ENCODE results near the gene DDX23.

Gene DDX23

DNA sequence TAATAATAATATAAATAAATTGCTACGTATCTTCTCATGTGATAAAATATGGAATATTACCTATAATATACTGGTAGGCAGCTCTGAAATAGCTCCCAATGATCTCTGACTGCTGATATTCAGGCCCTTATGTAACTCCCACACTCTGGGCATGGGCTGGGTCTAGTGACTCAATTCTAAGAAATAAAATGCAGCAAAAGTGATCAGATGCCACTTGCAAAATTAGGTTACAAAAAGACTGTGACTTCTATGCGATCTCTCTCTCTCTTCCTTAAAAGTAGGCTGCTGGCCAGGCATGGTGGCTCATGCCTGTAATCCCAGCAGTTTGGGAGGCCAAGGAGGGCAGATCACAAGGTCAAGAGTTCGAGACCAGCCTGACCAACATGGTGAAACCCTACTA is 44.0 kb downstream of the DDX23 start:
- Histone ChIP-seq H4K12ac (ENCODE audit: low read depth, low read length) (no peak overlapping the region), H4K8ac (ENCODE audit: low read depth, low read length) (no peak overlapping the region), H3K27ac (ENCODE audit: low read depth, low read length) (no peak overlapping the region), H3K79me2 (ENCODE audit: control insufficient read depth, insufficient read depth, low read length, poor library complexity) (no peaks in the 10 kb centered on the region), H3K4ac (ENCODE audit: low read depth, low read length) (no peak overlapping the region), H3K36me3 (ENCODE audit: control insufficient read depth in 1 of 2, insufficient read depth in 2 of 2, low read length in 2 of 2) (no peaks in the 10 kb centered on the region), H3K4me2 (ENCODE audit: low read length) (no peak overlapping the region), H3K14ac (ENCODE audit: low read length) (no peak overlapping the region), H2BK120ac (ENCODE audit: insufficient read depth, low read length, poor library complexity) (no peak overlapping the region), H3K4me1 (ENCODE audit: control insufficient read depth in 1 of 2, insufficient read depth in 2 of 2, low read length in 2 of 2) (peaks cover 3 to 4% of the 10 kb centered on the region in 2 experiments), H2BK12ac (ENCODE audit: low read length) (no peak overlapping the region), H3K27me3 (ENCODE audit: insufficient read depth, low read length) (no peaks in the 10 kb centered on the region), H3K18ac (ENCODE audit: low read length) (no peak overlapping the region), H2AFZ (ENCODE audit: insufficient read depth, low read length, poor library complexity) (no peak overlapping the region), H2BK5ac (ENCODE audit: low read depth, low read length, poor library complexity) (no peak overlapping the region), H2AK5ac (ENCODE audit: low read length) (no peak overlapping the region), H3K23ac (ENCODE audit: low read length) (no peak overlapping the region), H3K9ac (ENCODE audit: low read length) (no peak overlapping the region), H3K9me3 (ENCODE audit: insufficient read depth, low read depth, low read length) (no peaks in the 10 kb centered on the region), H4K91ac (ENCODE audit: low read depth, low read length) (no peak overlapping the region), H3K4me3 (ENCODE audit: low read depth, low read length) (no peak overlapping the region), H3K79me1 (ENCODE audit: low read length) (no peaks in the 10 kb centered on the region)
- no CpG with 5 or more reads among the region's 3 CpGs for WGBS (ENCODE audit: extremely low coverage, insufficient coverage, insufficient read length)
- DNase-seq, result no peak

DNA sequence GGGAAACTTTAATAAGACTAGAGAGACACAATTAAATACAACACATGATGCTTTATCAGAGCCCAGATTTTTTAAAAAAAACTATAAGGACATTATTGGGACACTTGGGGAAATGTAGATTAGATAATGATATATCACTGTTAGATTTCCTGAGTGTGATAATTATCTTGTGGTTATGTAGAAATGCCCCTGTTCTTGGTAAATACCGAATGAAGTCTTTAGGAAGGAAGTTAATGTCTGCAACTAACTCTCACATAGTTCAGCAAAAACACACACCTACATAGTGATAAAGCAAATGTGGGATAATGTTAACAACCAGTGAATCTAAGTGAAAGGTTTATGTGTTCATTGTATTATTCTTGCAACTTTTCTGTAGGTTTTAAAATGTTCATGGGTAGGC is 48.3 kb downstream of the DDX23 start:
- no peak overlapping the region for H3K27ac ChIP-seq (ENCODE audit: low read depth, low read length)
- no peak overlapping the region for H2BK5ac ChIP-seq (ENCODE audit: low read depth, low read length, poor library complexity)
- no peak overlapping the region for H4K12ac ChIP-seq (ENCODE audit: low read depth, low read length)
- H3K14ac ChIP-seq (ENCODE audit: low read length), result no peak overlapping the region
- H4K8ac ChIP-seq (ENCODE audit: low read depth, low read length), result no peak overlapping the region
- no peak overlapping the region for H2AK5ac ChIP-seq (ENCODE audit: low read length)
- H3K18ac ChIP-seq (ENCODE audit: low read length), result no peak overlapping the region
- DNase-seq, result no peak
- H3K79me2 ChIP-seq (ENCODE audit: control insufficient read depth, insufficient read depth, low read length, poor library complexity), result no peaks in the 10 kb centered on the region
- H2AFZ ChIP-seq (ENCODE audit: insufficient read depth, low read length, poor library complexity), result no peak overlapping the region
- no peaks in the 10 kb centered on the region for H3K36me3 ChIP-seq (ENCODE audit: control insufficient read depth in 1 of 2, insufficient read depth in 2 of 2, low read length in 2 of 2)
- no peak overlapping the region for H3K23ac ChIP-seq (ENCODE audit: low read length)
- H3K4me1 ChIP-seq (ENCODE audit: control insufficient read depth in 1 of 2, insufficient read depth in 2 of 2, low read length in 2 of 2), result no peaks in the 10 kb centered on the region
- H3K9ac ChIP-seq (ENCODE audit: low read length), result no peak overlapping the region
- H2BK120ac ChIP-seq (ENCODE audit: insufficient read depth, low read length, poor library complexity), result no peak overlapping the region
- H3K79me1 ChIP-seq (ENCODE audit: low read length), result no peaks in the 10 kb centered on the region
- H2BK12ac ChIP-seq (ENCODE audit: low read length), result no peak overlapping the region
- H3K4me2 ChIP-seq (ENCODE audit: low read length), result no peak overlapping the region
- no peak overlapping the region for H3K4me3 ChIP-seq (ENCODE audit: low read depth, low read length)
- no CpG with 5 or more reads among the region's 1 CpG for WGBS (ENCODE audit: extremely low coverage, insufficient coverage, insufficient read length)
- no peaks in the 10 kb centered on the region for H3K27me3 ChIP-seq (ENCODE audit: insufficient read depth, low read length)
- no peak overlapping the region for H4K91ac ChIP-seq (ENCODE audit: low read depth, low read length)
- H3K9me3 ChIP-seq (ENCODE audit: insufficient read depth, low read depth, low read length), result no peaks in the 10 kb centered on the region
- no peak overlapping the region for H3K4ac ChIP-seq (ENCODE audit: low read depth, low read length)

DNA sequence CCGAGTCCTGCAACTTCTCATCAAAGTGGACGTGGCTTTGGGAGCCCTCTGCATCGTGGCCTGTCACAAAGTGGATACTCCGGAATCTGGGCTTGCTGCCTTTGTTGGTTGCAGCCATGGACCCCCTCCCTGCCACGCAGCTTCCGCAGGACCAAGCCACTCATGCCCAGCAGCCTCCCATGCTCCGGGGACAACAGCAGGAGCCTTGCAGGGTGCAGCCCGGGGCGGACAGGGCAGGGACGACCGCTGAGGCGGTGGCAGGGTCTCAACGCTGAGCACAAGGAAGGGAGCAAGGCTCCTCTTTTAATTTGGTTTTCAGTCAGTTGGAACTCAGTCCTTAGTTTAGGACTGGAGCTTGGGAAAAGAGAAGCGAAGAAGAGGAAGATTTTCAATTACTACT is 51.0 kb downstream of the DDX23 start:
- Histone ChIP-seq H2AK5ac (ENCODE audit: low read length) (no peak overlapping the region), H3K23ac (ENCODE audit: low read length) (no peak overlapping the region), H4K91ac (ENCODE audit: low read depth, low read length) (no peak overlapping the region), H4K8ac (ENCODE audit: low read depth, low read length) (peak overlapping the region; percentile 25), H3K4me1 (ENCODE audit: control insufficient read depth in 1 of 2, insufficient read depth in 2 of 2, low read length in 2 of 2) (no peaks in the 10 kb centered on the region), H2AFZ (ENCODE audit: insufficient read depth, low read length, poor library complexity) (no peak overlapping the region), H2BK120ac (ENCODE audit: insufficient read depth, low read length, poor library complexity) (no peak overlapping the region), H2BK12ac (ENCODE audit: low read length) (no peak overlapping the region), H3K4me3 (ENCODE audit: low read depth, low read length) (no peak overlapping the region), H3K4ac (ENCODE audit: low read depth, low read length) (no peak overlapping the region), H3K36me3 (ENCODE audit: control insufficient read depth in 1 of 2, insufficient read depth in 2 of 2, low read length in 2 of 2) (no peaks in the 10 kb centered on the region), H3K9me3 (ENCODE audit: insufficient read depth, low read depth, low read length) (no peaks in the 10 kb centered on the region), H2BK5ac (ENCODE audit: low read depth, low read length, poor library complexity) (no peak overlapping the region), H4K12ac (ENCODE audit: low read depth, low read length) (no peak overlapping the region), H3K79me2 (ENCODE audit: control insufficient read depth, insufficient read depth, low read length, poor library complexity) (no peaks in the 10 kb centered on the region), H3K27me3 (ENCODE audit: insufficient read depth, low read length) (no peaks in the 10 kb centered on the region), H3K14ac (ENCODE audit: low read length) (no peak overlapping the region), H3K27ac (ENCODE audit: low read depth, low read length) (no peak overlapping the region), H3K18ac (ENCODE audit: low read length) (no peak overlapping the region), H3K79me1 (ENCODE audit: low read length) (no peaks in the 10 kb centered on the region), H3K4me2 (ENCODE audit: low read length) (no peak overlapping the region), H3K9ac (ENCODE audit: low read length) (no peak overlapping the region)
- no peak for DNase-seq
- WGBS (ENCODE audit: extremely low coverage, insufficient coverage, insufficient read length), result no CpG with 5 or more reads among the region's 14 CpGs

DNA sequence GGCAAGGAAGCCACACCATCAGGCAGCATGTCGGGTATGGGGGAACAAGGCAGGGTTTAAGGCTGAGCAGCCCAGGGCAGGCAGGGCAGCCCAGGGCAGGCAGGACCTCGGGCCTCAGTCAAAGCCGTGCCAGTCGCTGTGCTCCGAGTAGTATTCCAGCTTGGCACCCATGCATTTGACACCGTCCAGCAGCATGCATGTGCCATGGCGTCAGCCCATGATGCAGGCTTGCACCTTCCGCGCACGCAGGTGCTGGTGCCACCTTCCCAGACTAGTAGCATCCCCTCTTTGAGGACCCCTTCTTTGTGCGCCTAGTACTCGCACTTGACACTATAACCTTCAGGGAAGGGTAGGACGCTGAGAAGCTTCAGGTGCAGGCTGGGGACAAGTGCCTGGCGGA is 51.5 kb downstream of the DDX23 start:
- no peak overlapping the region for H2BK120ac ChIP-seq (ENCODE audit: insufficient read depth, low read length, poor library complexity)
- WGBS (ENCODE audit: extremely low coverage, insufficient coverage, insufficient read length), result no CpG with 5 or more reads among the region's 14 CpGs
- peaks cover 2% of the 10 kb centered on the region for H3K79me1 ChIP-seq (ENCODE audit: low read length)

More for the DNA sequence above, 51.5 kb downstream of the DDX23 start:
- Histone ChIP-seq H3K9me3 (ENCODE audit: insufficient read depth, low read depth, low read length) (no peaks in the 10 kb centered on the region), H3K36me3 (ENCODE audit: control insufficient read depth in 1 of 2, insufficient read depth in 2 of 2, low read length in 2 of 2) (no peaks in the 10 kb centered on the region), H3K14ac (ENCODE audit: low read length) (no peak overlapping the region), H3K18ac (ENCODE audit: low read length) (no peak overlapping the region), H4K91ac (ENCODE audit: low read depth, low read length) (no peak overlapping the region), H3K4me1 (ENCODE audit: control insufficient read depth in 1 of 2, insufficient read depth in 2 of 2, low read length in 2 of 2) (peaks cover 2 to 3% of the 10 kb centered on the region in 2 experiments), H3K27me3 (ENCODE audit: insufficient read depth, low read length) (no peaks in the 10 kb centered on the region), H2AFZ (ENCODE audit: insufficient read depth, low read length, poor library complexity) (no peak overlapping the region), H3K4me2 (ENCODE audit: low read length) (no peak overlapping the region), H3K4me3 (ENCODE audit: low read depth, low read length) (no peak overlapping the region), H3K9ac (ENCODE audit: low read length) (no peak overlapping the region), H3K23ac (ENCODE audit: low read length) (no peak overlapping the region), H3K27ac (ENCODE audit: low read depth, low read length) (no peak overlapping the region), H2BK12ac (ENCODE audit: low read length) (no peak overlapping the region), H4K12ac (ENCODE audit: low read depth, low read length) (no peak overlapping the region), H4K8ac (ENCODE audit: low read depth, low read length) (no peak overlapping the region), H2BK5ac (ENCODE audit: low read depth, low read length, poor library complexity) (no peak overlapping the region), H3K4ac (ENCODE audit: low read depth, low read length) (no peak overlapping the region), H3K79me2 (ENCODE audit: control insufficient read depth, insufficient read depth, low read length, poor library complexity) (no peaks in the 10 kb centered on the region), H2AK5ac (ENCODE audit: low read length) (no peak overlapping the region)
- no peak for DNase-seq
